T-helper 9 cell (primary cell): Measurements from ENCODE around the gene CELF2.

Experiments
- DNase-seq: peaks from one replicate; pipeline ENCODE4 v3.0.0-alpha.2; 2020

Gene CELF2

GRCh38 chr10:11023009-11023953, 5.6 kb downstream of the CELF2 start:
- DNase-seq, result no peak

GRCh38 chr10:11024596-11024995, 6.9 kb downstream of the CELF2 start:
- no peak for DNase-seq

GRCh38 chr10:11025978-11026377, 8.3 kb downstream of the CELF2 start:
- no peak for DNase-seq

GRCh38 chr10:11026773-11027172, 9.1 kb downstream of the CELF2 start:
- no peak for DNase-seq

- DNase-seq, result no peak
Observed at GRCh38 chr10:11034762-11035161, 17.1 kb downstream of the CELF2 start.

GRCh38 chr10:11035301-11035991, 17.8 kb downstream of the CELF2 start:
- no peak for DNase-seq

- no peak for DNase-seq
Observed at GRCh38 chr10:11036424-11037011, 18.8 kb downstream of the CELF2 start.

GRCh38 chr10:11037991-11038390, 20.3 kb downstream of the CELF2 start:
- no peak for DNase-seq

GRCh38 chr10:11042357-11042756, 24.7 kb downstream of the CELF2 start:
- no peak for DNase-seq

- DNase-seq, result no peak
Observed at GRCh38 chr10:11043039-11043438, 25.4 kb downstream of the CELF2 start.

GRCh38 chr10:11043446-11044127, 25.9 kb downstream of the CELF2 start:
- DNase-seq, result no peak

- no peak for DNase-seq
Observed at GRCh38 chr10:11045487-11045886, 27.8 kb downstream of the CELF2 start.

- DNase-seq, result no peak
Observed at GRCh38 chr10:11045995-11046775, 28.5 kb downstream of the CELF2 start.

GRCh38 chr10:11046776-11047160, 29.1 kb downstream of the CELF2 start:
- no peak for DNase-seq

GRCh38 chr10:11048707-11049278, 31.1 kb downstream of the CELF2 start:
- no peak for DNase-seq

- DNase-seq, result no peak
Observed at GRCh38 chr10:11049806-11050205, 32.1 kb downstream of the CELF2 start.

- DNase-seq, result no peak
Observed at GRCh38 chr10:11050301-11051287, 32.9 kb downstream of the CELF2 start.

GRCh38 chr10:11057018-11057417, 39.3 kb downstream of the CELF2 start:
- no peak for DNase-seq

- DNase-seq, result no peak
Observed at GRCh38 chr10:11057448-11057847, 39.8 kb downstream of the CELF2 start.

- no peak for DNase-seq
Observed at GRCh38 chr10:11057994-11058393, 40.3 kb downstream of the CELF2 start.

- DNase-seq, result no peak
Observed at GRCh38 chr10:11058965-11059364, 41.3 kb downstream of the CELF2 start.
